Fibroblast of skin of right biceps (primary cell): ENCODE measurements around the gene LRIT2.

Source experiments
- DNase-seq: peaks from one replicate; pipeline ENCODE4 v3.0.0-alpha.2; 2013

The LRIT2 gene

GRCh38 chr10:84241185-84241790, 15.9 kb upstream of the LRIT2 start, which contains the start of gene LRIT1:
TSS of gene LRIT1 (minus strand) at chr10:84241546. CDS start at chr10:84241439, 107 bp downstream.
- no peak for DNase-seq

GRCh38 chr10:84238909-84239308, 13.6 kb upstream of the LRIT2 start:
- no peak for DNase-seq

DNA sequence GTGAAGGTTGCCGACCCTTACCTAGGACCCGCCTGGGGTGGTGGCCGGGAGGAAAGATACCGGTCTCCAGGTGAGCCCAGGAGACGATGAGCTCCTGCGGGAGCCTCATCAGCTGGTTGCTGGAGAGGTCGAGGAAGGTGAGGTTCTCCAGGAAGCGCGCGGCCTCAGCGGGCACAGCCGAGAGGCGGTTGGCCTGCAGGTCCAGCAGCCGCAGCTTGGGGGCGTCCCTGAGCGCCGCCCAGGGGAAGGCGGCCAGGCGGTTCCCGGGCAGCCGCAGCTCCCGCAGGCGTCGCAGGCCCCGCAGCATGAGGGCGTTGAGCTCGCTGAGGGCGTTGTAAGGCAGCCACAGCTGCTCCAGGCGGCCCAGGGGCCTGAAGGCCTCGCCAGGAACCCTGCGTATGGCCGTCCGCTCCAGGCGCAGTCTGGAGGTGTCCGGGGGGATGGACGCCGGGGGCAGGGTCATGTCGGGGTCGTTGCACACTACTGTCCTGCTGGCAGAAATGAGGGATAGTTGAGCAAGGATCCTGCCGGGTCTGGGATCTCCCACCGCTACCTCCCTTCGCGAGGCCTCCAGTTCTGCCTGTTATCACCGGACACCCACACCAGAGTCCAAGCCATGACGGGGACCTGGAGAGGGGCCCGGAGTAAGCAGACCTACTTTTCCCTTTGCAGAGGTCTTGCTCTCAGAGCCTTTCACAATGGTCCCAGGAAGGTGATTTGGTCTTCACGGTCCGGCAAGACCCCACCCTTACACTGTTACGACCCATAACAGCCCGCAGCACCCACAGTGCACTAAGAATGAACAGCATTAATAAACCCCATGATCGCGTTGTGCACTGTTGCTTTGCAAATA, 12.1 kb upstream of the LRIT2 start:
- DNase-seq, result no peak

- no peak for DNase-seq
Observed at GRCh38 chr10:84236807-84237198, 11.5 kb upstream of the LRIT2 start.

DNA sequence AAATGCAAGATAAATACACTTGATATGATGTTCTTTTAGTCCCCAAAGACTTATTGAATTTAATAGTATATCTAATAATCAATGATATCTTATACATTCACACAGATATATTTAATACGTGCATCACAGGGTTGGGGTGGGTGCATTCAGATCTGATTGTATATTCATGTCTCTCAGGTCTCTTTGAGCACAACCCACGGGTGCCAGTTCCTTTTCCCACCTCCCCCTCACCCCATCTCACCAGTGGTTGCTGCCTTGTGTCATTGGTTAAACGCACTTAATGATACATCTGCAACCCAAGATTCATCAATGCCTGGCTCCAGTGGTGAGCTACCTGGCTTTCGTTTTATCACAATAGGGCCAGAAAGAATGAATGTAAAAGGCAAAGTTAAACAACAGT, 9.8 kb upstream of the LRIT2 start:
- DNase-seq, result no peak

DNA sequence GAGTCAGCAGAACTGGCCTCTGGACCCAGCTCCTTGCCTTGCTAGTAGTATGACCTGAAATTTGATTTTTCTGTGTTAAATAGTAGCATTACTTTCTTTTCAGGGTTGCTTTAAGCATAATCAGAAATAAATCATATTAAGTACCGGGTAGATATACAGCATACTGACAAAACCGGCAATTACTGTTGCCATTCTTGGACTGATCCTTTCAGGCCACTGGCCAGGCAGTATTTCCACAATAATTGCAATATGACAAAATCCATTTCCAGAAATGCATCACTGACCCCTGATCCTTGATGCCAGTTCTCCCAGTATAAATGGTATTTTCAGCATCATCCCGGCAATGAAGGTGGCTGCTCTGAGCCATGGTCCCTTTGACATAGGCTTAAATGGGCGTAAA, 9.1 kb upstream of the LRIT2 start:
- no peak for DNase-seq

GRCh38 chr10:84233940-84234339, 8.6 kb upstream of the LRIT2 start:
- no peak for DNase-seq

GRCh38 chr10:84232376-84232775, 7.0 kb upstream of the LRIT2 start:
- DNase-seq, result no peak

GRCh38 chr10:84230359-84230758, 5.0 kb upstream of the LRIT2 start:
- DNase-seq, result no peak

DNA sequence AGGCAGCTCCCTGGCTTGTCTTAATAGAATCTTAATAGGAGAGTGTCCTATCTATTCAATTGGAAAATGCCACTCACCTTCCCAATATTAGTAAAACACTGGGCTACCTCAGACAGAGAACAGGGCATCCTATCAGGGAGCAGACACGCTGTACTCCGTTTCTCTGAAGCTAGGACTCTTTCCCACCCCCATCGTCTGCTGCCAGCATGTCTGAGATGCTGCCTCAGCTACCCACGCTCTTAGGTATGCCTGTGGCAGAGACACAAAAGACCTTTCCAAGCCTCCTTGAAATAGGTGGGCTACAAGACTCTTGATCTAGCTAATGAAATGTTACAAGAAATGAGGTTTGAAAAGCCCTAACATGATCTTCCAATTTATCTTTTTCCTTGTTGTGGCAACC, 2.5 kb upstream of the LRIT2 start:
- DNase-seq, result no peak

DNA sequence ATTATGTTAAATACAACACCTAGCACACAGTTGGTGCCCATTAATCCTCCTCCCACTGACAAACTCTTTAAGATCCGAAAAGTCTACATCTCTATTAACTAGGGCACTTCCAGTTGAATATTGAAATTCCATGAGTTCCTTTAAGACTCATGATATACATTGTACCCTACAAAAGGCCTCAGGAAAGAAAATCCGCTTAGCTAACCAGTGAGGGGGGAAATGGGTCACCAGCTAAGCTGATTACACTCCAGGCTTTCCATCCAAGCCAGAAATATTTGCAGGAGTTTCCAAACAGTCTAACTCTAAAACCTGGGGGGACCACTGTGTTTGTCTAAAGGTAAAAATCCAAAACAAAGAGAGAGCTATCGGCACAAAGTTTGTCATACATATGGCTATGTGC, 1.3 kb upstream of the LRIT2 start:
- no peak for DNase-seq

GRCh38 chr10:84224411-84225028, 824 bp downstream of the LRIT2 start:
- no peak for DNase-seq

- no peak for DNase-seq
Observed at GRCh38 chr10:84221916-84222315, 3.4 kb downstream of the LRIT2 start.

GRCh38 chr10:84217746-84218145, 7.6 kb downstream of the LRIT2 start:
- no peak for DNase-seq

- DNase-seq, result no peak
Observed at GRCh38 chr10:84216834-84217233, 8.5 kb downstream of the LRIT2 start.

- no peak for DNase-seq
Observed at GRCh38 chr10:84214612-84215235, 10.6 kb downstream of the LRIT2 start.

DNA sequence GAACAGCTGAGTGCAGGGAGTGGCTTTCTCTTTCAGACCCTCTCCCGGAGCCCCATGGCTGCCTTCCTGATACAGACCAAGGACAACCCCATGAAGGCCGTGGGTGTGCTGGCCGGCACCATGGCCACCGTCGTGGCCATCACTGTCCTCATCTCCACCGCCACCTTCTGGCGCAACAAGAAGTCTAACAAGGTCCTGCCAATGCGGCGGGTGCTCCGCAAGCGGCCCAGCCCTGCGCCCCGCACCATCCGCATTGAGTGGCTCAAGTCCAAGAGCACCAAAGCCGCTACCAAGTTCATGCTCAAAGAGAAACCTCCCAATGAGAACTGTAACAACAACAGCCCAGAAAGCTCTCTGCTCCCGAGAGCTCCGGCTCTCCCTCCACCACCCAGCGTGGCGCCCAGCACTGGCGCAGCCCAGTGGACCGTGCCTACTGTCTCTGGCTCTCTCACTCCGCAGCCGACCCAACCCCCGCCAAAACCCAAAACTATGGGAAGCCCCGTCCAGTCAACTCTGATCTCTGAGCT, 11.2 kb downstream of the LRIT2 start:
- no peak for DNase-seq

- no peak for DNase-seq
Observed at GRCh38 chr10:84213076-84213475, 12.3 kb downstream of the LRIT2 start.

DNA sequence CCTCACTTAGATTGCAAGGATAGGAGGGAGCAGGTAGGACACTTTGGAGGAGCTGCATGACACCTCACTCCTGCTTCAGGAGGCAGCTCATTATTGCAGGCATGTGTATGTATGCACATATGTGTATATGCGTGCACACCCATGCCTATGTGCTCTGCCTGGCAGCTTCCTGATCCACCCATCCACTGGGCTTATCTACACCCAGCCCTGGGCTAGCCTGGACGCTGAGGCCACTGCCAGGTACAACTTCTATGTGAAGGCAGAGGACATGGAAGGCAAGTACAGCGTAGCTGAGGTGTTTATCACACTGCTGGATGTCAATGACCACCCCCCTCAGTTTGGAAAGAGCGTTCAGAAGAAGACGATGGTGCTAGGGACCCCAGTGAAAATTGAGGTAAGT, 13.3 kb downstream of the LRIT2 start:
- no peak for DNase-seq

DNA sequence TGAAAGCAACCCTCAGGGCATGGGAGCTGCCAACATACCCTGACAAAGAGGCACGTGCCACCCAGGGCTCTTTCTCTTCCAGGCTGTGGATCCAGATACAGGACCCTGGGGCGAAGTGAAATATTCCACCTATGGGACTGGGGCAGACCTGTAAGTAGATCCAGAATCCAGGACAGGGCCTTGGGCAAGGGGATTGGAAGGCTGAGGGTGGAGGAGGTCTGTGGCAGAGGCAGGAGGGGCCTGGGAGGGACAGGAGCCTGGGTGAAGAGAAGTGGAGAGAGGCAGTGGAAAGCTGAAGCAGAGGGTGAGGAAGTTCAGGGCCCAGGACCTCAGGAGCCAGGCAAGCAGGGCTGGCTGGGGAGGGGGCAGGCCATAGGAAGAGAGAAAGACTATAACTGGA, 13.8 kb downstream of the LRIT2 start:
- no peak for DNase-seq

- DNase-seq, result no peak
Observed at GRCh38 chr10:84208023-84208422, 17.3 kb downstream of the LRIT2 start.

DNA sequence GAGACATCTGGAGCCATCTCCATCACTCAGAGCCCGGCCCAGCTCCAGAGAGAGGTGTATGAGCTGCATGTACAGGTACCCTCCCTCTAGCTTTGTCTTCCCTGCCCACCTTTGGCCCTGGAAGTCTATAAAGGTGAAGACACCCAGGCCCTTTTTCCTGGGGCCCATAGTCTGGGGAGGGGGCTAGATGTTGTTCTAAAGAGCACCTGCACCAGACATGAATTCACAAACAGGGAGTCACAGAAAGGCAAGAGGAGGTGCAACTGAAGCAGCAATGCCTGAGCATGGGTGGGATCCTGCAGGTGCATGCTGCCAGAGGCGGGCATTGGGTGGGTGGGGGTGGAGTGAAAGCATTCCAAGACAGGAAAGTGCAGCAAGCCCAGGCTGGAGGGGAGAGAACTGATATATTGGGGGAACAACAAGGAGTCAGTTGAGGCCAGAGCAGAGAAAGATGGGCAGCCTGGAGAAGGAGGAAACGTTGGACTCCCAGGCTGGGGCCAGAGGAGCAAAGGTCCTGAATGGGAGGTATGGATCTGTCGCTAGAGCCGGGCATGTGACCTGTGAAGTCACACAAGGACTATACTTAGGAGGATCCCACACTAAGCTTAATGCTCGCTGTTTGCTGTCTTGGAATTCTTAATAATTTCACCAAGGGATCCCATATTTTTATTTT, 19.4 kb downstream of the LRIT2 start:
- no peak for DNase-seq
